GM19467 (cell line): ENCODE data around the gene CACNG1.
"Not testable (repeated sequence)": the region's sequence is repeated elsewhere in the genome, so short reads cannot be mapped to it uniquely, and the experiment has no call there.

Experiments
- ATAC-seq: cut with Tn5 transposase; IDR thresholded peaks from one replicate; pipeline ENCODE4 v1.9.1; 2021; ENCODE audit warnings: mild to moderate bottlenecking, moderate library complexity; ENCODE audit not compliant: unreplicated experiment

Gene CACNG1

DNA sequence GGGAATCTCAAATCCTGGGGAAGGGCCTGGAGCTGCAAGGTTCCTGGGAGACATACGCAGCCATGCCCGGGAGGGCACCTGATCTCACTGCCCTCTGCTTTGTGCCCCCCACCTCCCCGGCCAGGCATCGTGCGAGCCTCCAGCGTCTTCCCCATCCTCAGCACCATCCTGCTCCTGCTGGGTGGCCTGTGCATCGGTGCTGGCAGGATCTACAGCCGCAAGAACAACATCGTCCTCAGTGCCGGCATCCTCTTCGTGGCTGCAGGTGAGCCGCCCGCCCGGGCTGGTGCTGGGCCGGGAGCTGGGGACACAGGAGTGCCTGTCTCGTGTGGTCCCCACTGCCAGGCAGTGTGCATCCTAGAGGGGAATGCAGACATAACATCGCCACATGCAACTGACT, 19.6 kb upstream of the CACNG1 start:
- no peak for ATAC-seq

DNA sequence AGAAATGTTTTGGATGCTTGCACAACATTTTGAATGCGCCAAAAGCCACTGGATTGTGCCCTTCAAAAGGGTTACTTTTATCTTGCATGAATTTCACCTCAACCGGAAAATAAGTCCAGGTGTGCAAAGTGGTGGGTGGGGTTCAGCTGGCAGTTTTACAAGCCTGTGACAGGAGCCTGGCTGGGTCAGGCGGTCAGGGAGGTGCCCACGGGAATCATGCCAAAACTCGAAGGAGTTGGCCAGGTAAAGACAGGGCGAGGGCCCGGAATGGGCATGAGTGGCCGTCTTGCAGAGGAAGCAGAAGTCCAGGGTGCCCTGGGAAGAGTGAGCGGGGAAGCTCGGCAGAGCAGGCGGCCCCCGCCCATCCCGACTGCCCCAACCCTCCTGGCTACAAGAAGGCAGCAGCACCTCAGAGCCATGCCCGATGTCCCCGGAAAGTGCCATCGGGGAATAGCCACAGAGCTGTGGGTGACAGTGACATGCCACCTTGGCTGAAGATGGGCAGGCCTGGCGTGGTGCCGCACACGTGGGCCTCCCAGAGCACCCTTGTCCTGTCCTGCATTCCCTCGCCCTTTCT, 19.1 kb upstream of the CACNG1 start:
- no peak for ATAC-seq

DNA sequence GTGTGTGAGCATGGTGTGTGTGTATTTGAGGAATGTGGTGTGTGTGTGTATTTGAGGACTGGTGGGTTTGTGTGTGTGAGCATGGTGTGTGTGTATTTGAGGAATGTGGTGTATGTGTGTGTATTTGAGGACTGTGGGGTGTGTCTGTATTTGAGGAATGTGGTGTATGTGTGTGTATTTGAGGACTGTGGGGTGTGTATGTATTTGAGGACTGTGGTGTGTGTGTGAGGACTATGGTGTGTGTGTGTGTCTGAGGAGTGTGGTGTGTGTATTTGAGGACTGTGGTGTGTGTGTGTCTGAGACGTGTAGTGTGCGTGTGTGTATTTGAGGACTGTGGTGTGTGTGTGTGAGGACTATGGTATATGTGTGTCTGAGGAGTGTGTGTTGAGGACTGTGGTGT, 18.0 kb upstream of the CACNG1 start:
- ATAC-seq: no peak

DNA sequence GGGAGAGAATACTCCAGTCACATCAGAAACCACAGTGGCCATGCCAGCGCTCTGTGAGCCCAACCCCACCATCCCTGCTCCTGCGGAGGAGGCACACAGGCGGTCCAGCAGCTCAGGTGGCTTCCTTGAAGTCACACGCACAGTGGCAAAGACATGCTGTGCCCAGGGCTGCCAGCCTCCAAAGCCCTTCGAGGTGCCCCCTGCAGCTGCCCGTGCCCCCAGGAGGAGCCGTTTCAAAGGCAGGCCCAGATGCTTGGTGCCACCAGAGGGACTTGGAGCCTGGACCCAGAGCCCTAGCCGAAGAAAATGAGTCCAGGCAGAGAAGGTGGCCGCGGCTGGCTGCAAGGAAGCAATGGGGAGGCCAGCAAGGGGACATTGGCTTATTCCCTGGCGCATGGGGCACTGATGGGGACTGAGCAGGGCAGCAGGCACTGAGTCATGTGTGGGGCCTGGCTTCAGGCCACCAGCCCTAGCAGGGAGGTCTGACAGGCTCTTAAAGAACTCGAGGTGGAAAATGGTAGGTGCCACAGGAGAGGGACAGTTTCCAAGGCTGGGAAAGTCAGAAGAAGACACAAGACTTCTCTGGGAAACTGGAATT, 17.2 kb upstream of the CACNG1 start:
- no peak for ATAC-seq

DNA sequence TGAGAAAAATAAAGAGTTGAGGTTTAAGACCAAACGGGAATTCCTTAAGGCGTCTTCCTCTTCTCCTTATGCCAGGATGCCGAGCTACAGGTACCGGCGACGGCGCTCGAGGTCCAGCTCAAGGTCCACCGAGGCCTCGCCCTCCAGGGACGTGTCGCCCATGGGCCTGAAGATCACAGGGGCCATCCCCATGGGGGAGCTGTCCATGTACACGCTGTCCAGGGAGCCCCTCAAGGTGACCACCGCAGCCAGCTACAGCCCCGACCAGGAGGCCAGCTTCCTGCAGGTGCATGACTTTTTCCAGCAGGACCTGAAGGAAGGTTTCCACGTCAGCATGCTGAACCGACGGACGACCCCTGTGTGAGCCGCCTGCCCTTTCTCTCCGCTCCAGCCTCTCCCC, 13.7 kb upstream of the CACNG1 start:
- ATAC-seq: no peak

DNA sequence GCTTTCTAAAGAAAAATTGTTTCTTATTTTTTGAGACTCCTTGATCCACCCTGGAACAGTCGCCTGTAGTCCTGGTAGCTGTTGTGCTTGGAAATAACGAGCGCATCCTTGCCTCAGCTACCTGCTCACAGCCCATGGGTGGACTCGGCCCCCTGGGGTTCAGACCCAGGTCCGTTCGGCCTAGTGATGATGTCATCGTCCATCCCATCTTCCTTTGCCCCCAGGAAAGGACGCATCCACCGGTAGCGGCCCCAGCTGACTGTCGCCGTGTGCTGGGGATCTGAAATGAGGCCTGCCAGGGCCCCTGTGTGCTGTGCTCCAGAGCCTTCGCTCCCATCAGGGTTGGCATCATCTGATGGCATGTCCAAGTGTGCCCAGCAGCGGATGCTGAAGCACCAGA, 12.0 kb upstream of the CACNG1 start:
- no peak for ATAC-seq

DNA sequence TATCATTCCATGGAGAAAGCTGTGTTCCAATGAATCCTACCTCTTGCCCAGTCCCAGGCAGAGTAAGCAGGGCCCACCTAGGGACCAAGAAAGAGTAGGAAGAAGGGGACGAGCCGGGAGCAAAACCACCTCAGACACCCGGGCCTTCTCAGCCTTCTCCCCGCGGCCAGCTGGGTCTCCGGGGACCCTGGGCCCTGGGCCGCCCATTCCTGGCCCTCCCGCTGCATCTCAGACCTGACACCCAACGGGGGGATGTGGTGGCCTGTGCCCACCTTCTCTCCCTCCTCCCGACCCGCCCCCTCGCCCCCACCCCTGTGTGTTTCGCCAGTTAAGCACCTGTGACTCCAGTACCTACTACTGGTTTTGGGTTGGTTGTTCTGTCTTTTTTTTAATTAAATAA, 11.4 kb upstream of the CACNG1 start:
- no peak for ATAC-seq

DNA sequence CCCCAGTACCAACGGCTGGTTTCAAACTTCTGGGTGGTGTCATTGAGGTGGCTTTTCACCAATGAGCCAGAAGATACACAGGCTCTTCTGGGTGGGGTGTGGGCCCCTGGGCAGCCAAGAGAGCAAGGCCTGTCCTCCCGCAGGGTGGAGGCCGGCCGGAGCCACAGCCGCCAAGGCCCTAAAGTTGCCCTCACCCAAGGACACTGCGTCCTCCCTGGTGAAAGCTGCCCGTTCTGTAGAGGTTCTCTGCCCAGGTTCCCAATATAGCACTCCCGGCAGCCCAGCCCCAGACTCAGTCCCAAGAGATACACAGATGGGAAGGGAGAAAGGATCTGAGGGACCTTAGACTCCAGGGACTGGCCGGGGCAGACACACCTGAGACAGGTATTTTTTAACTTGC, 10.7 kb upstream of the CACNG1 start:
- ATAC-seq: no peak

DNA sequence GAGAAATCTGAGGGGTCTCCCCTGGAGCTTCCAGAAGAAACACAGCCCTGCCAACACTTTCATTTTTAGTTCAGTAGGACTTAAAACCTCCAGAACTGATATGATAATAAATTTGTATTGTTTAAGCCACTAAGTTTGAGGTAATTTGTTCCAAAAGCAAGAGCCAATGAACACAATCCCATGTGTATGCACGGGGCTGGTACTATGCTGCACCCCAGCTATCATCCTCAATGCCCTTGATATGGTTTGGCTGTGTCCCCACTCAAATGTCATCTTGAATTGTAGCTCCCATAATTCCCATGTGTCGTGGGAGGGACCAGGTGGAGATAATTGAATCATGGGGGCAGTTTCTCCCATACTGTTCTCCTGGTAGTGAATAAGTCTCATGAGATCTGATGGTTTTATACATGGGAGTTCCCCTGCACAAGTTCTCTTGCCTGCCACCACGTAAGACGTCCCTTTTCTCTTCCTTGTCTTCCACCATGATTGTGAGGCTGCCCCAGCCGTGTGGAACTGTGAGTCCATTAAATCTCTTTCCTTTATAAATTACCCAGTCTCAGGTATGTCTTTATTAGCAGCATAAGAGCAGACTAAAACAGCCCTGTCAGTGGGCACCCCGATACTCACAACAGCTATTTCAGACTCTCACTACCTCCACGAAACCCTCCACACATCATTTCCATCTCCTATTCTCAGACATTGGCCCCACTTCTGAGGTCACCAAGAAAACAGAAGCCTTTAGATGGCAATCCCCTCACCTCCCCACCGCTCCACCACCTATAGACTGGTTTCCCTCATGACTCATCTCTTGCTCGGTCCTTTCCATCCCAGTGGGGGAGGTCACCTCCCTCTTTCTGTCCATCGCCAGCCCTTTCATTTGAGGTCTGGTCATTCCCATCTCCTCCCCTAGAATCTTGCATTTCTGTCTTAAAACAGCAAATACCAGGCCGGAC, 8.9 kb upstream of the CACNG1 start:
- no peak for ATAC-seq

DNA sequence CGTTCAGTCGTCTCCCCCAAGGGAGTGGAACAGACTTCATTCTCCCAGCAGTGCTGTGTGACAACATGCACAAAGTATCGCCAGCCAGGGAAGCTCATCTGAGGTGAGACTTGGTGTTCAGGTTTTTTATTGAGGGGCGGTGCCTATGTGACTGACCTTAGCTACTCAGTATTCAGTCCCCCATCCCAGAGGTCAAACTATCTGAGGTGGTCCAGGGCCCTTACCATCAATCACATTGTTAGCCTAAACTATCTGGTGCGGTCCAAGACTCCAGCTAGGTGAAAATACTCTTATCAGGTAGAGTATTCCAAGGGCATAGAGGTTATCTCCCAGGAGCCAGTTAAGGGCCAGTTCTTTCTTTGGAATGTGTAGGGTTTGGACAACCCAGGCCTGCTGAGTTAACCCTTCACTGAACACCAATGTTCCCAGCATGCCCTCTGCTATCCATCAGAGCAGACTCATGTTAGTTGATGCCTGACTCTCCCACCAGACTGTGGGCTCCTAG, 5.4 kb upstream of the CACNG1 start:
- ATAC-seq: no peak

DNA sequence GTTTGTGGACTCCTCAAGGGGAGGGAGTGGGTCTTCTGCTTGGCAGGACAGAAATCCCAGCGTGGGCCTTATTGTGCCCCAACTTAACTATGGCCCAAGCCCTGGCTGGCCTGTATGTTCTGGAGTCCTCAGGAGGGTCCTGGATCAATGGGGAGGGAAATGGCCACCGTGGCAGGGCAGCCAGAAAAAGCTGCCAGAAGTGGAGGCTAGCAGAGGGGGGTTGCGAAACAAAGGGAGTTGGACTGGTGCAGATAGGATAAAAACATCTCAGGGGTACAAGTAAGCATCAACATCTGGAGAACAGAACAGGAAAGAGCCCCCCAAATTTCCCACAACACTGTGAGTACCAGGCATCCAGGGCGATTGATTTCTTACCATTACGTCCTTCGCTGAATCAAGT, 3.7 kb upstream of the CACNG1 start:
- no peak for ATAC-seq

DNA sequence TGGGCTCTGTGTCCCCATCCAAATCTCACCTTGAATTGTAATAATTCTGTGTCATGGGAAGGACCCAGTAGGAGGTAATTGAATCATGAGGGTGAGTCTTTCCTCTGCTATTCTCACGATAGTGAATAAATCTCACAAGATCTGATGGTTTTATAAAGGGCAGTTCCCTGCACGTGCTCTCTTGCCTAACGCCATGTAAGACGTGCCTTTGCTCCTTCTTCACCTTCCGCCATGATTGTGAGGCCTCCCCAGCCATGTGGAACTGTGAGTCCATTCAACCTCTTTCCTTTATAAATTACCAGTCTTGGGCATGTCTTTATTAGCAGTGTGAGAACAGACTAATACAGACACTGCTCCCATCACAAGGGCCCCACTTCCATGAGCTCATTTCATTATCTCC, 3.2 kb upstream of the CACNG1 start:
- ATAC-seq: not testable (repeated sequence)

DNA sequence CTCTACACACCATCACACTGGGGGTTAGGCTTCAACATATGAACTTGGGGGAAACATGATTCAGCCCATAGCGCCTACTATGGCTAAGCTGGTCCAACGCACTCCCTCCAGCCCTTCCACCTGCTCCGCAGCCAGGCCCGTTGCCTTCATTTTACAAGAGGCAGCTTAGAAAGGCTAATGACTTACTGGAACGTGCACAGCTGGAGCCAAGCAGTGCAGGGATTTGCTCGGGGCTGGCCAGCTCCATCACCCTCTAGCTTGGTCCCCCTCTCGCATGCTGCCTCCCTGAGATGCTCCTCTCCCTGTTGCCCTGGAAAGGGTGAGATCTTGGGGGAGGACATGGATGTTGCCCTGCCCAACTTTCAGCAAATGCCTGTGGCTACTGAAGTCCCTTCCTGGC, 2.8 kb upstream of the CACNG1 start:
- ATAC-seq: no peak

DNA sequence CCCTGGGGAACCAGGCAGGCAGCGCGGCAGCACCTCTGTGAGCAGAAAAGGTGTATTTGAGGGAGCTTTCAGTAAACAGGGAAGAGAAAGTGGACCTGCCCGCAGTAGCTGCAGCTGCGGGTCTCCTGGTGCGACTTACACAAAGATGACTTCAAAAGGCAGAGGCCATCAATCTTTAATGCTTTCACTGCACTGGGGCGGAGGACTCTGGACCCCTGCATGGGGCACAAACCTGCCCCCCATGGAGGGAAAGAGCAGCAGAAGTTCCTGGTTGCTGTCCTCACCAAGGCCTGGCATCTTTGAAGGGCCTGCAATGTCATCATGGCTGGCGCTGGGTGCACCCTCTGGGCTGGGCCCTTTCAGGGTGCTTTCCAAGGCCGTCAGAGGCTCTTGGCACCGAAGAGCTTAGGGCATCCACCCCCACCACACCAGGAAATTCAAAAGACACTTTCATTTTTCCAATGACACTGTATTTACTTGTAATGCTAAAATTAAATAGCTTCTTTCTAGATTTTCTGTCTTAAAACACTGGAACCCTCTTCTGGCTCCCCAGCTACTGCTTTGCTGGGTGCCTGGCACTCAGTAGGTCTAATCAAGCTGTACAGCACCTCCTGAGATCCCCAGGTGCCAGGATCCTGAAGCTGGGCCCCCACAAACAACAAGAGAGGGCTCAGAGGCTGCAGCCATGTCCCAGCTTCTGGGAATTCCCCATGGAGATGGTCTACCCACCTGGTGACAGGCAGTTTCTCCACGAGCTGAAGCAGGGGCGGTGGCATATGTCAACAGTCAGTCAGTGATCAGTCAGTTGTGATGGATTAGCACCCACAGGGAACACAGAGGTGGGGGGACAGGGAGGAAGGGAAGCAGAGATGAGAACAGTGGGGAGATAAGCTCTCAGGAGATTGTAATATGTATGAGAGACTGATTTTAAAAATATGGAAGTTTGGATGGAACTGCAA, 2.1 kb upstream of the CACNG1 start:
- no peak for ATAC-seq

DNA sequence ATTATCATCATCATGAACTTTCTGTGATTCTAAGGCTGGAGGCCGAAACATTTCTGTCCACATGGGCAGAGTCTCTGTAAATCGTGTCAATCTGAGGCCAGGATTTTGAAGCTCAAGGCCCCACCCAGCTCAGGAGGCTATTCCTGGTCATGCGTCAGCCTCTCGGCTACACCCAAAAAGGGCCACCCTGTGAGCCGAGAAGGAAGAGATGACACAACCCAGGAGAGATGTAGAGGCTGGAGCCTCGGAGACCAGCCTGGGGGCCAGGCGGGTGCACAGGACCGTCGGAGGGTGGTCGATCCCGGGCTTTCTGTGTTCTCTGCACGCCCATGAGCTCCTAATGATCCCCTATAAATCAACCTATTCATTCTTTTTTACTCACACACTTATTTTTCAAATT, 1.1 kb upstream of the CACNG1 start:
- ATAC-seq: no peak

DNA sequence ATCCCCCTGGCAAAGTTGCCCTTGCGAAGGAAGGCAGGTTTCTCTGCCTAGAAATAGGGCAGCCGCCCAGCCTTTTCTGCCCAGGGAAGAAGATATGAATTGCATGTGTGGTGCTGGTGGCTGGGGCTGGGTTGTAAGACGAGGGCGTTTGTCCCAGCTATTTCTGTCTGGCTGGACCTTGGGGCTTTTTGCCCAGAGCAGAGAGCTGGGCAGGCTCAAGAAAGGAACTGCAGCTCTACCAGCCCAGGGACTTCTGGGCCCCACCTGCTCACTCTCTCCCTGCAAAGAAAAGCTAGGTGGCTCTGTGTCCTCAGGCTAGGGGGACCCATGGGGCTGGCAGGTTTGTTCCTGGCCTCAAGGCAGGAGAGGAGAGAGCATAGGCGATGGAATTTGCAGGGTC, 586 bp downstream of the CACNG1 start:
- ATAC-seq: no peak

DNA sequence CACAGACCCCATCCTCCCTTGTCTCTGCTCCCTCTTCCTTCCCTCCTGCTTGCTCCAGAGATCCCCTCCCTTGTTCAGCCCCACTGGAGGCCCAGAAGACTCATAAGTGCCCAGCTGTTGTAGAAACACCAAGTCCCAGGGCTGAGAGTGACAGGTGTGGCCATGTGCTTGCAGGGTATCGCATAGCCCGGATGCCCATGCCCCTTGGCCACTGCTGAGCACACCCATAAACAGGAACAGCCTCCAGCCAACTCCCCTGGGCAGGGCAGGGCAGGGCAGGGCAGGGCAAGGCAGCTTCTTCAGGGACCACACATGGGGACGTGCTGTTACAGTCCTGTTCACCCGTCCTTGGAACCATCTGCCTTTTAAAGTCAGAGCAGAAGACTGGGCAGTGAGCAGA, 2.0 kb downstream of the CACNG1 start:
- no peak for ATAC-seq

DNA sequence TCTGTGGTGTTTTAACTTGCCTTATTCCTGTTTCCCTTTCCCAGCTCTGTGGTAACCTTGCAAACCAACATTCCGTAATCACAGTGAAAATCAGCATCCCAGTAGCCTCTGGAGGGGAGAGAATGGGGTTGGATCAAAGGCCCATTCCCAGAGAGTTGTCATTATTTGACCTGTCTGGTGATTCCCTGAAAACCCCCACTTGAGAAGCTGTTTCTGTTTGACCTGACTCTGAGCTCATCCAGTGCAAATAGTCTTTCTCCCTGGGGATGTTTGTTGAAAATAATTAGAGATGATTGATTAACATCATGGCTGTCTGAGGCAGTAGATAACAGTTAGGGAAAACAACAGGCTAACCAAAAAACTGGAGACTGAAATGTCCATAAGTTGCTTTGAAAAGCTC, 3.0 kb downstream of the CACNG1 start:
- ATAC-seq: no peak

DNA sequence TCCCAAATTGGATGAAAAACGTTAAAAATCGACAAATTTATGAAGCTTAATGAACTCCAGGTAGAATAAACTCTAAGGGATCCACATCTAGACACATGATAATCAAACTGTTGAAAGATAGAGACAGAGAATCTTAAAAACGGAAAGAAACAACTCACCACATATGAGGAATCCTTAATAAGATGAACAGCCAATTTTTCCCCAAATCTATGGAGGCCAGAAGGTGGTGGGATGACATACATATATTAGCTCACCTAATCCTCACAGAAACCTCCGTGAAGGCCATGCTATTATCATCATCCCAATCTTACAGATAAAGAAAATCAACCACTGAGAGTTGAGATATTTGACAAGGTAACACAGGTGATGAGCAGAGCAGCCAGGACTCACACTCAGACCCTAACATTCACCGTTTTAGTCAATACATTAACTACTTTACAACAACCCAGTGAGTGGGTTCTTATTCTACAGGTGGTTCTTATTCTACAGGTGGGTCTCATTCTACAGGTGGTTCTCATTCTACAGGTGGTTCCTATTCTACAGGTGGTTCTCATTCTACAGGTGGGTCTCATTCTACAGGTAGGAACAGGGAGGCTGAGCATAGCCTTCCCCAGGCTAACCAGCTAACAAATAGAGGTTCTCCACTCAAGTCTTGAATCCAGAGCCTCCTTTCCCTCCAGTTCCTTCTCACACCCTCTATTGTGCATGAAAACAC, 4.8 kb downstream of the CACNG1 start:
- ATAC-seq: no peak

DNA sequence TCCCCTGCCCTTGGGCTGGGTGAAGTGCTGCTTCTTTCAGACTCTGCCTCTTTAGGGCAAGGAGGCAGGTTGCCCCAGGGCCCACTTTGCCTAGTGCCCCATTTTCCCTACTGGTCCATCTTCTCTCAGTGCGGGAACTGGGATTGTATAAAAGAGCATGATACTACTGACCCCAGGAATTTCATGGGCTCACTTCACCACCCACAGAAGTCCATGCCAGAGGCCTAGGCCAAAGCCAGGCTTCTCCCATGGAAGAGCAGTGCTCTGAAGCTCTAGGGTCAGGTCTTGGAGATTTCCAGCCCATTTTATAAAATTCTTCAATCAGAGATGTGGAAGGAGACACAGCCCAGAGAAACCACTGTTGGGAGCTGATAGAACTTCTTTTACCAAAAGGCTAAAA, 5.7 kb downstream of the CACNG1 start:
- ATAC-seq: no peak
